HG02884 (cell line): ENCODE data around the gene IKZF1.
A peak's percentile ranks its signal among the peaks of the same experiment; 100 is the strongest.
"Not testable (repeated sequence)": the region's sequence is repeated elsewhere in the genome, so short reads cannot be mapped to it uniquely, and the experiment has no call there.

Experiments used
- ATAC-seq: cut with Tn5 transposase; IDR thresholded peaks from one replicate; pipeline ENCODE4 v1.9.1; 2021; ENCODE audit warnings: mild to moderate bottlenecking, moderate library complexity; ENCODE audit not compliant: unreplicated experiment

The IKZF1 gene

DNA sequence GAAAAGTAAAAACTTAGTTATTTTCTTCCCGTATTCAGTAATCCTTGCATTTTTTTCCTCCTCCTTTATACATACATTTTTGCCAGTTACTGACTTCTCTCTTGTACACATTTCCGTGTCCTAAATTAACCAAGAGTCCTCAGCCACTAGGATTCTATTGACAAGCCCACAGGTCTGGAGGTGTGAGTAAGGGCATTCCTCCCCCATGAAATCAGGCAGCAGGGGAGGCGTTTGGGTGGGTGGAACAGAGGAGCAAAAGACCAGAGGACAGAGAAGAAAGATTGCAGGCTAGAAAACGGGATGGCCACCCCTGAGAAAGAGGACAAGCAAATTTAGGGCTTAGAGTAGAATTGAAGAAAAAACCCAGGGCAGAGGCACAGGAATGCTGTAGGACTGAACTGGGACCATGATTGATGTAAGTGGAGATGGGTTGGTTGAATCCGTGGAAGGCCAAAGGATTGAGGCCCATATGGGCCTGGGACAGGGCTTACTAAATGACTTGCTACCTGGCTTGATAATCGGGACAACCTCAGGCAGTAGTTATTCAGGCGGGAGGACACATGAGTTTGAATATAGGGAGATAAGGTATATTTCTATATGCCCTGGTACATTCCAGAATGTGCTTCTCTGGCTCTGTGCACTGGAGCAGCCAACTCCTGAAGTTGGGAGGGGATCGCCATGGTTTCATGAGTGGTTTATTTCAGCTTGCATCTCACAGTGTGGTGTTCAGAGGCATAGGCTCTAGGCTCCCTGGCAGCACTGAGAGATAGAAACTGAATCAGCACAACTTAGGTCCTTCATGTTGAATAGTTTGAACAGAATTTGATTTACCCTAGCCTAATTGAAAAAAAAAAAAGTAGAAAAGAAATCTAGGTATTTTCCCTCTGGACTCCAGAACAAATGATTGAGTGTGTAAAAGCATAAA lies 28.0 kb downstream of the IKZF1 start:
- ATAC-seq: no peak

DNA sequence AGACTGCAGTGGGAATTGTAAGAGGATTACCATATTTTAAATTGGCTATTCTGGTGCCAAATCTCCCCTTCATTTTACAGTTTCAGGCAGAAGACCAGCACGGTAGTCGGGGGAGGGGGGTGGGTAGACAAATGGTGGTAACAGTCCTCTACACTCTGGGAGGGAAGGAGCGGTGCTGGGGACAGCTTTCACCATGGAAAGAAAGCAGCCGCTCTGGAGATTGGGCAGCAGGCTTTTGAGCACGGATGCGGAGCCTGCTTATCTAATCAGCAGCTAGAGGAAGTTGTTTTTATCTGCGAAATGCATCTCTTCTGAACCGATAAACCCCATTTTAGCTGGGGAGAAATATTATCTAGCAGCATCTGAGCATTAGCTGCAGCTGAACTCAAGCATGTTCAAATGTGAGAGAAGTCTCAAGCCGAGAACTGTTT lies 28.7 kb downstream of the IKZF1 start:
- ATAC-seq: no peak

DNA sequence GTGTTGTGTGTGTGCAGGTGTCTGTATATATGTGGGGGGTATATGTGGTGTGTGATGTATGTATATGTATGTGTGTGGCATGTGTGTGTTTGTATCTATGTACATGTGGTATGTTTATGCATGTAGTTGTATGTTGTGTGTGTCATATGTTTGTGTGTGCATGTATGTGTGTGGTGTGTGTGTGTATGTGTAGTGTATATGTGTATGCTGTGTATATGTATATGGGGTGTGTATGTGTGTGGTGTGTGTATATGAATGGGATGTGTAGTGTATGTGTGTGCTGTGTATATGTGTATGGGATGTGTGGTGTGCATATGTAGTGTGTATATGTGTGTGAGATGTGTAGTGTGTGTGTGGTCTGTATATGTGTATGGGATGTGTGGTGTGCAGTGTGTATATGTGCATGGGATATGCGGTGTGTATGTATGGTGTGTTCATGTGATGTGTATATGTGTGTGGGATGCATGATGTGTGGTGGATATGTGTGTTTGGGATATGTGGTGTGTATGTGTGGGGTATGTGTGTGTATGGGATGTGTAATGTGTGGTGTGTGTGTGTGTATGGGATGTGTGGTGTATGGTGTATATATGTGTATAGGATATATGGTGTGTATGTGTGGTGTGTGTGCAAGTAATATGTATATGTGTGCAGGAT lies 30.0 kb downstream of the IKZF1 start:
- no peak for ATAC-seq

DNA sequence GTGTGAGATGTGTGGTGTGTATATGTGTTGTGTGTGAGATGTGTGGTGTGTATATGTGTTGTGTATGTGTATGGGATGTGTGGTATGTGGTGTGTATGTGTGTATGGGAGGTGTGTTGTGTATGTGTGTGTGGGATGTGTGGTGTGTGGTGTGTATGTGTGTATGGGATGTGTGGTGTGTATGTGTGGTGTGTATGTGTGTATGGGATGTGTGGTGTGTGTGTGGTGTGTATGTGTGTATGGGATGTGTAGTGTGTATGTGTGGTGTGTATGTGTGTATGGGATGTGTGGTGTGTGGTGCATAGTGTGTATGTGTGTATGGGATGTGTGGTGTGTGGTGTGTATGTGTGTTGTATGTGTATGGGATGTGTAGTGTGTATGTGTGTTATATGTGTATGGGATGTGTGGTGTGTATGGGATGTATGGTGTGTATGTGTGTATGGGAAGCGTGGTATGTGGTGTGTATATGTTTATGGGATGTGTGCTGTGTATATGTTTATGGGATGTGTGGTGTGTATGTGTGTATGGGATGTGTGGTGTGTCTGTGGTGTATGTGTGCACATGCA lies 30.8 kb downstream of the IKZF1 start:
- no peak for ATAC-seq

DNA sequence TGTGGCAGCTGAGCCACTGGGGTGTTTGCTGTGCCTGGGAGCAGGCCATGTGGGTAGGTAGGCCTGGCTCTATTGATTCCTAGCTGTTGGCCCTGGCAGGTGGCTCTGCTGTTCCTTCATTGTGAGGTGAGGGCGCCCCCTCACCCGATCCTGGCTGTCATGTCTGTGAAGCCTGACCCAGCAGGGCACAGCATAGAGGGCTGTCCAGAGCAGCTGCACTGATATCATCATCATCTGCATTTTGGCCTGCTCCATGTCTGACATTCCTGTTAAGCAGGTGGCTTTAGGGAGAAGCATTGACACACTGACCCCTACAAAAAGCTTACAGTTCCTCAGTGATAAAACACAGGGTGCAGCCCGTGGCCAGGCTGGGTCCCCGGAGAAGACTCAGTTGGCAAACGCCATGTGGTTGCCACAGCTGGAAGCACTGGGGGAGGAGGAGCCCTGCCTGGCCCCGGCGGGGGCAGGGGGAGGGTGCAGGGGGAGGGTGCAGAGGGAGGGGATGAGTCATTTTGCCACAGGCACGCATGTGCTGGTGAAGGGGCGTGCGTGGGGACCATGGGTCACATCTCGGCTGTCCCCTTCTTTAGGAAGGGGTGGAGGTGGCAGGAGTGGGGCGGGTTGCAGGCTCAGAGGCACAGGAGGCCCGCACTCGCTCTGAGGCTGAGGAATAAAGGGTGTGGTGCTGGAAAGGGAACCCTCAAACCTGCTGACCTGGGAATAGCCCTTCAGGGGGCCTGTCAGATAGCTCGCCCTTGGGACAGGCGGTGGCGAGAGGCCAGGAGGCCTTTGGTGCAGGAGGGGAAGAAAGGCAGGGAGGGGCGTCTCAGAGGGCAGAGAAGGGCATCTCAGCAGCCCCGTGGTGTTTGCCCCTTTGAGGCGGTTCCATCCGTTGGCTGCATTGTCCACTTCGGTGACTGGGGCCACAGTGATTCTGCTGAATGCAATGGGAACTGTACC lies 31.6 kb downstream of the IKZF1 start:
- ATAC-seq: no peak

DNA sequence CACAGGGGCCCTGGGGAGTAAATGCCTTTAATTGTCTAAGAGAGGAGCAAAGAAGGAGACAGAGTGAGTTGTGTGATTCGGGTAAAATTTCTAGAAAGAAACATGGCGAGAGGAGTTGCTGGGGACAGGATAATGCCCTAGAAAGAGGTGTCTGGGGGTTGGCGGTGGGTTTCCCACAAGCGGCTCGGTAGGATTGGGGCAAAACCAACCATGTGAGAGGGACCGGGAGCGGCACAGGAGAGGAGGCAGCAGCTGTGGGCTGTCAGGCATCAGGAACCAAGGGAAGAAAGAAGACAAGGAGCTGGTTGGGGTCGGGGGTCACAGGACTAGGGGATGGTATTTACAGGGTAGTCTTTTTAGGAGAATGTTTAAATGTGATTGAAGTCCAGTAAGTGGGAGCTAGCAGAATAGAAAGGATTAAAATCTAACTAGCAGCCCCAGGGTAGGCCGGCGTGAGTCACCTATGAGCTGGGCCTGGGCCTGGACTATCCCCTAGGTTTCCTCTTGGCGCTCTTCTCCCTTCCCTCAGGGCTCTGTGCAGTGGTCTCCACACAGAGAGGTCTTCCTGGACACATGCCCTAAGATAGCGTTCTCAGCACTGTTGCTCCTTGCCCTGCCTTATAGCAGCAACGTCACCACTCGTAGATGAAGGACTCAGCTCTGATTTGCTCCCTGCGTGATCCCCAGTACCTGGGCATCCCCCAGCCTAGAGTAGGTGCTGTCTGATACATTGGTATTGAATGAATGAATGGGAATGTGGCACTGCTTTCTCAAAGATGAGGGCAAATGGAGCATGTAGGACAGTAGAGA lies 32.6 kb downstream of the IKZF1 start:
- ATAC-seq: no peak

DNA sequence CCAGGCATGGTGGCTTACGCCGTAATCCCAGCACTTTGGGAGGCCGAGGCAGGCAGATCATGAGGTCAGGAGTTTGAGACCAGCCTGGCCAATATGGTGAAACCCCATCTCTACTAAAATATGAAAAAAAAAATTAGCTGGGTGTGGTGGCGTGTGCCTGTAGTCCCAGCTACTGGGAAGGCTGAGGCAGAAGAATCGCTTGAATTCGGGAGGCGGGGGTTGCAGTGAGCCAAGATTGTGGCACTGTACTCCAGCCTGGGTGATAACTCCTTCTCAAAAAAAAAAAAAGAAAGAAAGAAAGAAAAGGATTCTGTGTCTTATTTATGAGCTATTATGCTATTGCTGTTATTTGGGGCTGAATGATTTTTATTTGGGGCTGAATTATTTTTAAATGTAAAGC lies 35.0 kb downstream of the IKZF1 start:
- ATAC-seq: not testable (repeated sequence)

DNA sequence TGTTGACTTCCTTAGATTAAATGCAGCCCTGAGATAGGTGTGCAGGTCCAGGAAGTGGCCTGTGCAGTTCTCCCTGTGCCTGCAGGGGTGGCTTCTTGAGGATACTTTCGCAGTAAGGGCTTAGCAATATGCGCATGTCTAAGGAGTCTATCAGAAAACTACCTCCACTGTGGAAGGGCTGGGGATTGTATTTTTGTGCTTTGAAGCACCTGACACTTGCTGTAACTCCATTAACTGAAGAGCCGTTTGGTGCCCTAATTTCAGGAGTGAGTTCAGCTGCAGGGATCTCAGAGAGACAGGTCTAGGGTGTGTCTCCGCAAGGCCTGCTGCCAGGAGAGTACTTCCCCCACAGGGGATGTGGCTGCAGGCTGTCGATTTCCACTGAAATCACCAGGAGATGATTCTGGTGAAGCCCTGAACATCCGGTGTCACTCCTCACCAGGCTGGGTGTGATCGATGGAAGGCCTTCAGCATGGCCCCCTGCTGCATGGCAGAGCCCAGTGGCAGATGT lies 35.5 kb downstream of the IKZF1 start:
- no peak for ATAC-seq

DNA sequence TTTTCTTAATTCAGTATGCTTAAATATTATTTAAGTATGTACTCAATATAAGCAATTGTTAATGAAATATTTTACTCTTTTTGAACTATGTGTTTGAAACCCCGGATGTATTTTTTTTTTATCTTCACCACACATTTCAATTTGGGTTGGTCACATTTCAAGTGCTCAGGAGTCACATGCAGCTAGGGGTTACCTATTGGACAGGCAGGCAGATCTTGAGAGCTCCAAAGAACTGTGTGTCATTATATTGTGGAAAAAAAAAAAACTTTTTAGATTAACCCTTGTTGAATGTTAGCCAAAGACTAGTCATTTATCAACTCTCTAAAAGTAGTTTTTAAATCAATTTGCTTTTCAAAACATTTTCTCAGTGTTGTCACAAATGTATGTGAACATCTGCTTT lies 37.2 kb downstream of the IKZF1 start:
- no peak for ATAC-seq

DNA sequence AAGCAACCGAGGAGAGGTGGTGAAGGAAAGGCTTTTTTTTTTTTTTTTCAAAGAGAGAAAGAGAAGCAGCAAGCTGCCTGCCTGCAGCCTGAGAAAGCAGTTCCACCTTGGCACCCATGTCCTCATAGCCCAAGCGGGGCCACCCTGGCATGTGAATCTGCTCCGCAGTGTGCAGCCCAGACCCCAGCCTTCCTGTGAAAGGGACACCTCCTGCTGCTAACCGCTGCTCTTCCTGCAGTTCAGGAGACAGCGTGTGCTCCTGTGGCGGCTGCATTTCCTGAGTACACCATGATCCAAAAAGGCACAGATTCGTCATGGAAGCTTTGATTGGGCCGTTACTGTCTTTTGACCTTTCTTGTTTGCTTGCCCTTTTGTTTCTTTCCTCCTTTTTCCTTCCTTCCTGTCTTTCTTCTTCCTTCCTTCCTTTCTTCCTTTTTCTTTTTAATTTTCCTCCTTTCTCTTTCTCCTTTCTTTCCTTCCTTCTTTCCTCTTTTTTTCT lies 38.1 kb downstream of the IKZF1 start:
- ATAC-seq: no peak

DNA sequence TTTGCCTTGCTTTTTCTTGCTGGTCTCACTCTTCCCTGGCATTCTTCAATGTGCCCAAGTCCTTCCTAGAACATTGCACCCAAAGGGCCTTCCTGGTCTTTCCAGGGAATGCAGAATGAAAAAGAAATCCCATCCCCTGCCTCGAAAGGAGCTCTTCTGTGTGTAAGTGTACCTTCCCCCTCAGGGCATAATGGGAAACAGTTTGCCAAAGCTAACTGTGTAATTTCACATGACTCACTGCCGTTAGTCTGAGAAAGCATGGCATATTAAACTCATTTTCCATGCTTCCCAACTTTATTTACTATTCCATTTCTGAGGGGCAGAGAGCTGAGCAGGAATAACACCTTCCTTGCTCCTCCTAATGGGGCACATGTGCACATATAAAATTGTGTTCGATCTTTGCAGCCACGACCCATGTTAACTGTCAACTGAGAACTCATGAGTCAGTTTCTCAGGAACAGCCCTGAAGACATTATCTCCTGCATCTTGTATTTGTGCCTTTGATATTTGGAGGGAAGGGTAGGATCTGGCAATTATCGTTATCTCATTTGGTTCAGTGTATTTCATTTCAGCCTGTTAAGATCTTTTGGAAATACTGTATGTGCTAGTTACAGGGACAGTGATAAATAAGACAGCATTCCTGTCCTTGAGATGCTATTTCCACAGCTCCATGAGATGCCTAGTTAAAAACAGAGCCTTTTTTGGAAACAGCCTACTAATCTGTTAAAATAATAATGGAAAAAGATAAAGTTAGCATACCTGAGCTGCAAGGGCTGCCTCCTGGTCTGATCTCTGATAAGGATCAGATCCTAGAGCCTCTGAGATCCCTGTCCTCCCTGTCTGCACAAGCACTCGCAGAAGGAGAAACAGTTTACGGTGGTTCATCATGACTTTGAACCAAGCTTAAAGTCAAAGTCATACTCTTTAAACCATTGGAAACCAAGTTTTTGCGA lies 42.3 kb downstream of the IKZF1 start:
- no peak for ATAC-seq

DNA sequence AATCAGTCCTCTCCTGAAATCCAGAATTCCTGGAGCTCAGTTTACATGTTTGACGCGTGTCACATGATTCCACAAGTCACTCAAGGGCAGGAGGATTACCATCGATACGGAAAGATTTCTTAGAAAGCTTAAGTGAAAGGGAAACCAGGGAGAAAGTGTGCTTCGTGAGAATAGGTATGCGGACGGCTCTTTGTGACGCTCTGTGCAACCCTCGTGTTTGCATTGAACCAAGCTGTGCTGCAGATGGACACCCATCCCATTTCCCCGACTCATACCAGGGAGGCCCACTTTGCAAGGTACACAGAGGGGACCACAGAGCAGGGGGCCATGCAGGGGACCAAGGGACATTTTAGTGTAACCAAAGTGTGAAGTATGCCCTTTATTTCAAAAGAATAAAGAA lies 43.2 kb downstream of the IKZF1 start:
- no peak for ATAC-seq

DNA sequence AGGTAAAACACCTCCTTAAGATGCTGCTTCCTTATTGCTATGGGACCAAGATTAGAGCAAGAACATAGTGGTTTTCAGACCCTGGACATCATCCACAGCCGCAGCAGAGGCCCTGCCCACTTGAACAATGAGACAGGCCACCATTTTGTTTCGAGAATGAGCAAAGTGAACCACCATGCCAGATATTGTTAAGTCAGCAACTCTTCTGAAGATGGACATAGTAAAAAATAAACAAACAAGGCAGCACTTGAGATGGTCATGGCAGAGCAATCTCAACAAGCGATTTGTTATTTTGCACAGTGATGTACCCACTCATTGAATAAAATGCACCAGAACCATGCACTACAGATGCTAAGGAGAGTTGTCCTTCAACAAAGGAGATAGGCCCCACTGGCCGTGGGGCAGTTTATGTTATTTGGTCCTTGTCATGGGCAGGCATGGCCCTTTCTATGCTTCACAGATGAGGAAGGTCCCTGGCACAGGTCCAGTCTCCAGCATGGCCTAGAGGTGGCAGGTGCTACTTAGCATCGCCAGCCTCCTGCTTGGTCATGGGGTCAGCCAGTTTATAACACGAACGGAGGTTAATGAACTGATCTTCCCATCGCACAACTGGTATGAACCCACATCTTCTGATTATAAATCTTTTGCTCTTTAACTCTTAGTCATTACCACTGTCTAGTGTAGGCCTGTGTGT lies 44.1 kb downstream of the IKZF1 start:
- ATAC-seq: no peak

DNA sequence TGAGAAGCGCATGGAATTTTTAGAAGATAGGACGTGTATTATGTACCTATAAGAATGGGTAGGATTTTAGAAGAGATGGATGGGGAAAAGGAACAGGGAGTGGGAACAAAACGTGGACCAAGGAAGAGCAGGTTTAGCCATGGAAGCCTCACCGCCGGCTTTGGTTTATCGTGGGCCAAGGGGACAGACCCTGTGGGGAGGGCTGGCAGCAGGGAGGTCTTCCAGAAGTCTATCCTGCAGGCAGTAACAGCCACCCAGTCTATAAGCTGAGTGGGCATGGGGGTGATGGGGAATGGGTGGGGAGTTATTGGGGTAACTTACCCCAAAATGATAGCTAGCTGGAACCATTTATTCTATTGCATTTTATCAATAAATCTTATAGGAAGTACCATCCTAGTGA lies 44.9 kb downstream of the IKZF1 start:
- no peak for ATAC-seq

DNA sequence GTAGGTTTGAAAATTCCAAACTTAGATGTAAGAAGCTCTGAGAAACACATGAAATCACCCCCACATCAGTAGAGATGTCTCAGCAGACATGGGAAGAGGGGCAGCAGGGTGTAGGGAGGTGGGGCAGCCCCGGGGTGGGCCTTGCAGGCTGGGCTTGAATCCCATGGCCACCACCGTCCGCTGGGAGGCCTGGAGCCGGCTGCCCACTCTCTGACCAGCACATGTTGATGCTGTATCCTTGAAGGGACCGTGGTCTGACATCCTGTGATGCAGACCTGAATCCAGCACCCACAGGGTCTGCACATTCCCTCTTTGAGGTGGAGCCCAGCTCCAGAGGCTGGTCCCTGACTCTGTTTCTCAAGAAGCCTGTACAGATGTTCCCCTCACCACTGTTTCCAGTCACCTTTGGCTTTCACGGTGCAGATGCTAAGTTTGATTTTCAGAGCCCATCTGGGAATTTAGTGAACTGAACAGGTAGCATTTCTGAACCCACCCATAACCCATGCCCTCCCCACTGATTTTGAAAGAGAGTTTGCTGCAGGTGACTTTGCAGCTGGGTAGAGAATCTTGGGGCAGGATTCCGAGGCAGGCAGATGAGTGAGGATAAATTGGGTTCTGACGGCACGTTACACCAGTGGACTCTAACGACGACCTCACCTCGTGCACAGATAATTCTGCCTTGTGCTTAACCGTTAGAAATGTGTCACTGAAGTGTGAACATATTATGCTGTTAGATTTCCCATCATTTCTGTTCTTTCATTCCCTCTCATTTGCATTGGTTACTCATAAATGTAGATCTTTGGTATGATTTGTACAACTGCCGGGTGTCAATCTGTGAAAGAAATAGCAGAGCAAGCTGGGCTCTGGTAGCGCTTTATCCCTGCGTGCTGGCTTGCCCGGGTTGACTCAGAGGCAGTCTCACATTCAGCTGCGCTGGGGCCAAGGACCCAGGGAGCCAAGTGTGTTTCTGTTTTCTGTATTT lies 45.7 kb downstream of the IKZF1 start:
- peak; percentile 84 for ATAC-seq

DNA sequence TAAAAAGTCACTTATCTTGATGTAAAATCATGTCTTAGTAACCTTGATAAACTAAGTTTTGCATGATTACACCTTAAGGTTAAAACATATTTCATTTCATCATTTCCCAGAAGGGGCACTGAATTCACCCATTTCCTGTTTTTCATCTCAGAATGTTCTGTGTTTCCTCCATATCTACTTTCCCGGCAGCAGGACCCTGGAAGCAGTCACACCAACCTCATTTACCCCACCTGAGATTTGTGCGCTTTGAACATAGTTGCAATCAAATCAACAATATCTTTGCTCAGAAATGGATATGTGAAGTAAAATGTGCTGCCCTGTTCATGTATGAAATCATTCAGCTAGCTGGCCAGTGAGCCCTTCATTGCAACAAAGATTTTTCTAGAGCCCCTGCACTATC lies 46.8 kb downstream of the IKZF1 start:
- ATAC-seq: no peak

DNA sequence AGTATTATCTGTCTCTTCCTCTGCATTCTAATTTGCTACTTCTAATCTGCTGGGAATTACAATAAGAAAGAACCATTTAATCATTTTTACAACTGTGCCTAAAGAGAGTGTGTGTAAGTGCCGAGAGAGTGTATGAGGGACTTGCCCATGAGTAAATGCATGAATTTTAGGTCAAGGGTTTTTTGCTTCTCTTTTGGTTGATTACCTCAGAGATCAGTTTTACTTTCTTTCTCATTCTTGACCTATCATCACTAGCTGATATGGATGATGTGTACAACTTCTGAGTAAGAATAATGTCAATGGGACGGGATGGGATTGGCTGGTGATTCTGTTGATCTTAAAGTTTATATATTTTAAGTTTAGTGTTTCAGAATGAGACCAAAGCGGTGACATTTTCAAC lies 47.8 kb downstream of the IKZF1 start:
- ATAC-seq: peak; percentile 74
